RWPE2 (cell line): ENCODE measurements around the gene GSTCD.

Source experiments
- ATAC-seq: fragments of 200-7000 bp; cut with Tn5 transposase; 3 replicates; pipeline ENCODE4 v1.9.1; 2021; ENCODE audit warnings: low read depth
- DNase-seq: peaks from one replicate; pipeline ENCODE4 v3.0.0-alpha.2; 2020; ENCODE audit warnings: low spot score
- H3K27ac ChIP-seq: fragments of 450-650 bp; 2 replicates; pipeline ENCODE4 v1.5.1; 2017; ENCODE audit warnings: mild to moderate bottlenecking; ENCODE audit not compliant: poor library complexity, severe bottlenecking
- H3K27me3 ChIP-seq: fragments of 250-450 bp; sonication (Bioruptor Pico); 2 replicates; pipeline ENCODE4 v1.5.1; 2021; ENCODE audit warnings: mild to moderate bottlenecking, moderate library complexity; ENCODE audit not compliant: insufficient read depth, poor library complexity, severe bottlenecking
- H3K36me3 ChIP-seq: fragments of 250-450 bp; sonication (Bioruptor Pico); 2 replicates; pipeline ENCODE4 v1.5.1; 2020; ENCODE audit warnings: low read depth, mild to moderate bottlenecking, moderate library complexity
- H3K4me1 ChIP-seq: fragments of 250-450 bp; sonication (Bioruptor Pico); 2 replicates; pipeline ENCODE4 v1.5.1; 2021; ENCODE audit warnings: mild to moderate bottlenecking, moderate library complexity; ENCODE audit not compliant: insufficient read depth, poor library complexity, severe bottlenecking
- H3K4me3 ChIP-seq: fragments of 250-450 bp; sonication (Bioruptor Pico); 2 replicates; pipeline ENCODE4 v1.5.1; 2021; ENCODE audit warnings: mild to moderate bottlenecking, moderate library complexity; ENCODE audit not compliant: severe bottlenecking
- H3K9me3 ChIP-seq: fragments of 250-450 bp; sonication (Bioruptor Pico); 2 replicates; pipeline ENCODE4 v1.5.1; 2021; ENCODE audit warnings: mild to moderate bottlenecking, moderate library complexity; ENCODE audit not compliant: severe bottlenecking
- TF ChIP-seq, protein P1 (sequence below): fragments of 450-650 bp; IDR thresholded peaks from one replicate; pipeline ENCODE4 v1.5.1; 2017; ENCODE audit warnings: mild to moderate bottlenecking, moderate library complexity; ENCODE audit not compliant: poor library complexity, severe bottlenecking

The GSTCD gene

DNA sequence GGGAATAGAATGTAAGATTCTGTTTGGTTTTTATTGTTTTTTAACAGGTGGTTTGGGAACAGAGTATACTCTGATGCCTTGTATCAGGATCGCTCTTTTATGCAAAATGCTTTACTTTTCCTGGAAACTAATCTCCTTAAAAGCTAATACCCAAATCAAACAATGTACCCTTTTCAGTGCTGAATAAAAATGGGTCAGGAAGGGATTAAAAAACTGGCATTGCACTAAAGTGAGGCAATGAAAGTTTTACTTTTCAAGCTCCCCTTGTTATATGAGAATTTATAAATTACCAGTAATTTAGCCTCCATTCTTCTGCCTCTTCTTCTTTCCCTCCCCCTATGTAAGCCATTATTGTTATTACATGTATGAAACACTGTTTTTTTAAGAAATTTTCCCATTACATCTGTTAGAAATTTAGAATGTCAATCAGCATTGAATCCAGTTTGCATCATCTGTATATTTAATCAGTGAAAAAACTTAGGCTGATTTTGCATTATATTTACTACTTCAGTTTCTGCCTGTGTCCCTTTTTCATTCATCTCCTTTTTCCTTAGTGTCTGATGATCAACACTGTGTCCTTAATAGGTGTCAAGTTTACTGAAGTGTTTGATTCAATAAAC, 97.0 kb downstream of the GSTCD start:
- ATAC-seq = no peak
- Histone ChIP-seq H3K4me3 (no peak overlapping the region), H3K27ac (no peak overlapping the region), H3K27me3 (no peaks in the 10 kb centered on the region), H3K4me1 (peaks cover 3% of the 10 kb centered on the region), H3K36me3 (no peaks in the 10 kb centered on the region), H3K9me3 (no peaks in the 10 kb centered on the region)
- DNase-seq = no peak
- TF ChIP-seq, protein P1, sequence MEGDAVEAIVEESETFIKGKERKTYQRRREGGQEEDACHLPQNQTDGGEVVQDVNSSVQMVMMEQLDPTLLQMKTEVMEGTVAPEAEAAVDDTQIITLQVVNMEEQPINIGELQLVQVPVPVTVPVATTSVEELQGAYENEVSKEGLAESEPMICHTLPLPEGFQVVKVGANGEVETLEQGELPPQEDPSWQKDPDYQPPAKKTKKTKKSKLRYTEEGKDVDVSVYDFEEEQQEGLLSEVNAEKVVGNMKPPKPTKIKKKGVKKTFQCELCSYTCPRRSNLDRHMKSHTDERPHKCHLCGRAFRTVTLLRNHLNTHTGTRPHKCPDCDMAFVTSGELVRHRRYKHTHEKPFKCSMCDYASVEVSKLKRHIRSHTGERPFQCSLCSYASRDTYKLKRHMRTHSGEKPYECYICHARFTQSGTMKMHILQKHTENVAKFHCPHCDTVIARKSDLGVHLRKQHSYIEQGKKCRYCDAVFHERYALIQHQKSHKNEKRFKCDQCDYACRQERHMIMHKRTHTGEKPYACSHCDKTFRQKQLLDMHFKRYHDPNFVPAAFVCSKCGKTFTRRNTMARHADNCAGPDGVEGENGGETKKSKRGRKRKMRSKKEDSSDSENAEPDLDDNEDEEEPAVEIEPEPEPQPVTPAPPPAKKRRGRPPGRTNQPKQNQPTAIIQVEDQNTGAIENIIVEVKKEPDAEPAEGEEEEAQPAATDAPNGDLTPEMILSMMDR = no peak

DNA sequence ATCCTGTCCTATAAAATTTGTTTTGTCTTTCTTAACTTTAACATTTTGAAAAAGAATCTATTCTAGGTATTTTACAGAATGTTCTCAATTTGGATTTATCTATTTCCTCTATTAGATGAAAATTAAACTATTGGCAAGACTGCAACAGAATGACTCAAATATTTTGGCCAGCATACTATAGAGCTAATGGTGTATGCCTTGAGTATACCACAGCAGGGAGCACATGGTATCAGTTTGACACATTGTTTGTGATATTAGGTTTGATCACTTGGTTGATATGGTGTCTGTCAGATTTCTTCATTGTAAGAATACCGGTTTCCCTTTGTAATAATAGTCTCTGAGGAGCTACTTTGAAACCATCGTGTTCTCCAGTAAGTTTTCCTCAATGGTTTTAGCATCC, 98.9 kb downstream of the GSTCD start:
- H3K27ac ChIP-seq = no peak overlapping the region
- H3K4me3 ChIP-seq = no peak overlapping the region
- H3K4me1 ChIP-seq = peaks cover 3% of the 10 kb centered on the region
- no peaks in the 10 kb centered on the region for H3K27me3 ChIP-seq
- no peaks in the 10 kb centered on the region for H3K36me3 ChIP-seq
- DNase-seq (no peak), ATAC-seq (no peak)
- TF ChIP-seq, protein P1 = no peak
- no peaks in the 10 kb centered on the region for H3K9me3 ChIP-seq

GRCh38 chr4:105808030-105808749, 99.6 kb downstream of the GSTCD start:
- no peaks in the 10 kb centered on the region for H3K9me3 ChIP-seq
- H3K4me1 ChIP-seq = peaks cover 3% of the 10 kb centered on the region
- H3K36me3 ChIP-seq = no peaks in the 10 kb centered on the region
- no peaks in the 10 kb centered on the region for H3K27me3 ChIP-seq
- DNase-seq (no peak), ATAC-seq (peak; percentile 57; the same call in 2 of the 3 replicates)
- no peak overlapping the region for H3K27ac ChIP-seq
- H3K4me3 ChIP-seq = no peak overlapping the region
- TF ChIP-seq, protein P1 = no peak

- DNase-seq (no peak), ATAC-seq (peak; percentile 99)
- Histone ChIP-seq H3K4me1 (peaks cover 3% of the 10 kb centered on the region), H3K36me3 (no peaks in the 10 kb centered on the region; the same call in 1 of the 2 replicates), H3K9me3 (no peaks in the 10 kb centered on the region), H3K27me3 (no peaks in the 10 kb centered on the region), H3K4me3 (no peak overlapping the region), H3K27ac (no peak overlapping the region)
- TF ChIP-seq, protein P1 = no peak
These were observed 100.1 kb downstream of the GSTCD start for GRCh38 chr4:105808750-105809041.

DNA sequence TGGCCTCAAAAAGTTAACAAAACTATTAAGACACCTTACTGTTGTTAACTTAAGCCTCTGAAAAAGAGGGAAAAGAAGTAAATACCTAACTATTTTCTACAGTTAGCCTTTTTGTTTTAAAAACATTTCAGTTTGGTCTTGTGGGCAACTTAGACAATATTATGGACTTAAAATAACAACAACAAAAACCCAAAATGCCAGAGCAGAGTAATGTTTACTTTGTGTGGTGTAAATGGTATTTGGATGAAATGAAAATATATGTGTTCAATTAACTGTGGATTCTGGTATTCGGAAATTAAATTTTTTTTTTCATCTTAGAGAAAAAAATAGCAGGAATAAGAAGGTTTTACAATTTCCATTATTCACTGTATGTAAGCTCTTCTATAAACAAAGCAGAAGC, 107.1 kb downstream of the GSTCD start:
- no peak overlapping the region for H3K27ac ChIP-seq
- H3K4me3 ChIP-seq = no peak overlapping the region
- no peak for ATAC-seq
- peaks cover 3% of the 10 kb centered on the region; the same call in 1 of the 2 replicates for H3K36me3 ChIP-seq
- H3K4me1 ChIP-seq = no peaks in the 10 kb centered on the region
- TF ChIP-seq, protein P1 = no peak
- no peaks in the 10 kb centered on the region for H3K27me3 ChIP-seq
- no peak for DNase-seq
- H3K9me3 ChIP-seq = no peaks in the 10 kb centered on the region
